HepG2 (cell line): Measurements from ENCODE around the gene ARMC5. TPM values are rescaled to one million over a fixed set of nuclear protein-coding genes. Genes with fewer than 3 reads are reported as not detected.

Experiments
- AGO2 ChIP-seq: fragments of 200-400 bp; formaldehyde crosslinking; optimal IDR thresholded peaks from 2 replicates; pipeline ENCODE3; 2017; ENCODE audit warnings: mild to moderate bottlenecking, low read depth, low read length, moderate library complexity
- ATF6 ChIP-seq: sonication (generic); formaldehyde crosslinking; conservative IDR thresholded peaks from 2 replicates; pipeline ENCODE4 v1.4.0; 2020; ENCODE audit warnings: missing genetic modification reagents
- CREB1 ChIP-seq, 2 experiments: fragments of 450-650 bp in 1 of 2; IDR thresholded peaks; 2 replicates each; pipeline ENCODE4 v1.6.1; 2016 to 2017; ENCODE audit warnings: control low read depth in 1 of 2, mild to moderate bottlenecking in 1 of 2, missing compliant biosample characterization in 1 of 2, missing genetic modification characterization in 1 of 2
- DMTF1 ChIP-seq: sonication (generic); formaldehyde crosslinking; IDR thresholded peaks from 2 replicates; pipeline ENCODE4 v1.4.0; 2020; ENCODE audit warnings: mild to moderate bottlenecking, missing genetic modification reagents
- EED ChIP-seq: sonication (generic); formaldehyde crosslinking; IDR thresholded peaks from 2 replicates; pipeline ENCODE4 v1.5.0; 2020; ENCODE audit warnings: mild to moderate bottlenecking, missing genetic modification reagents
- HNF1B ChIP-seq: sonication (generic); formaldehyde crosslinking; IDR thresholded peaks from 2 replicates; pipeline ENCODE4 v1.5.1; 2020; ENCODE audit warnings: mild to moderate bottlenecking, moderate library complexity, missing genetic modification reagents
- KLF15 ChIP-seq: sonication (generic); formaldehyde crosslinking; IDR thresholded peaks from 2 replicates; pipeline ENCODE4 v1.8.1; 2023; ENCODE audit warnings: borderline replicate concordance, mild to moderate bottlenecking, inconsistent platforms, missing genetic modification reagents, mixed read lengths
- MEIS1 ChIP-seq: sonication (generic); formaldehyde crosslinking; IDR thresholded peaks from 2 replicates; pipeline ENCODE4 v1.9.0; 2021; ENCODE audit warnings: mild to moderate bottlenecking, missing genetic modification reagents, moderate library complexity, borderline replicate concordance
- MTF2 ChIP-seq: sonication (generic); formaldehyde crosslinking; IDR thresholded peaks from 2 replicates; pipeline ENCODE4 v1.5.0; 2020; ENCODE audit warnings: missing genetic modification reagents, borderline replicate concordance
- NPAS2 ChIP-seq: sonication (generic); formaldehyde crosslinking; IDR thresholded peaks from 2 replicates; pipeline ENCODE4 v1.8.0; 2022; ENCODE audit warnings: mild to moderate bottlenecking, missing genetic modification reagents, borderline replicate concordance
- PHF21A ChIP-seq: sonication (generic); formaldehyde crosslinking; IDR thresholded peaks from 2 replicates; pipeline ENCODE4 v1.5.0; 2020; ENCODE audit warnings: mild to moderate bottlenecking, missing genetic modification reagents
- PITX1 ChIP-seq: sonication (generic); formaldehyde crosslinking; IDR thresholded peaks from 2 replicates; pipeline ENCODE4 v1.5.1; 2020; ENCODE audit warnings: mild to moderate bottlenecking, missing genetic modification reagents
- POLR2AphosphoS5 ChIP-seq: IDR thresholded peaks from 2 replicates; pipeline ENCODE4 v1.6.1; 2012; ENCODE audit warnings: low read depth, low read length
- RFX3 ChIP-seq: IDR thresholded peaks from 2 replicates; pipeline ENCODE4 v1.6.1; 2016; ENCODE audit warnings: missing biosample characterization, missing genetic modification reagents
- SIN3A ChIP-seq: IDR thresholded peaks from 2 replicates; pipeline ENCODE4 v1.6.1; 2011; ENCODE audit warnings: low read depth, mild to moderate bottlenecking, control low read depth, low read length, borderline replicate concordance
- TARDBP ChIP-seq: sonication (generic); formaldehyde crosslinking; IDR thresholded peaks from 2 replicates; pipeline ENCODE4 v1.8.0; 2022; ENCODE audit warnings: mild to moderate bottlenecking, missing genetic modification reagents
- ZNF678 ChIP-seq: sonication (generic); formaldehyde crosslinking; IDR thresholded peaks from 2 replicates; pipeline ENCODE4 v1.4.0; 2020; ENCODE audit warnings: mild to moderate bottlenecking, missing genetic modification reagents
- ZNF780A ChIP-seq: sonication (generic); formaldehyde crosslinking; IDR thresholded peaks from 2 replicates; pipeline ENCODE4 v1.8.0; 2022; ENCODE audit warnings: mild to moderate bottlenecking, missing genetic modification reagents, moderate library complexity
- ZNF883 ChIP-seq: sonication (generic); formaldehyde crosslinking; IDR thresholded peaks from 2 replicates; pipeline ENCODE4 v1.5.1; 2020; ENCODE audit warnings: mild to moderate bottlenecking, missing genetic modification reagents; ENCODE audit errors: not compliant biosample characterization
- polyA plus RNA-seq, 8 experiments: library from polyadenylated mRNA; depleted of rRNA in 3 of 8; stranded (reverse) in 7 of 8; unstranded in 1 of 8; fragments of >200 nt; fragmentation: Illumina TruSeq in 4 of 8; extraction: Trizol in 4 of 8; gene quantifications; 2 replicates each; pipeline versions ENCODE4 v1.2.1 to v1.2.3, GENCODE V29; 2011 to 2016; ENCODE audit warnings: low read depth in 4 of 8, missing spikeins in 1 of 8, mixed read lengths in 1 of 8; ENCODE audit not compliant: insufficient read depth in 1 of 8
- total RNA-seq, 5 experiments: library from RNA; depleted of rRNA; stranded (reverse); fragments of >200 nt; fragmentation: Illumina TruSeq; extraction: Trizol; gene quantifications; 2 replicates each; pipeline ENCODE4 v1.2.3, GENCODE V29; 2016; ENCODE audit warnings: low read depth in 1 of 5

ARMC5 gene
- total and polyA plus RNA-seq, 2 of the 13 experiments (the other 11 are each of a cell fraction or from before 2014, with no cell fraction given) = 10.8 to 22.3 TPM

GRCh38 chr16:31476303-31477219 lies 17.3 kb downstream of the ARMC5 start (continued):
- TF ChIP-seq HNF1B (CRISPR knock-in tag) (peak; percentile 52; the same call in 1 of the 2 replicates), POLR2AphosphoS5 (peak; percentile 63), PHF21A (CRISPR knock-in tag) (no peak), MTF2 (CRISPR knock-in tag) (no peak), AGO2 (peak; percentile 43), ATF6 (CRISPR knock-in tag) (no peak), PITX1 (CRISPR knock-in tag) (no peak), ZNF883 (CRISPR knock-in tag) (peak; percentile 17), ZNF780A (no peak), ZNF678 (CRISPR knock-in tag) (no peak), CREB1 (IDR thresholded peaks at IDR 0.05) (no peak), CREB1 (CRISPR knock-in tag; IDR thresholded peaks at IDR 0.05) (no peak), MEIS1 (CRISPR knock-in tag) (no peak), TARDBP (CRISPR knock-in tag) (peak; percentile 19; the same call in 1 of the 2 replicates), EED (CRISPR knock-in tag) (peak; percentile 84; the same call in 1 of the 2 replicates), KLF15 (CRISPR knock-in tag) (no peak), RFX3 (CRISPR knock-in tag) (no peak), DMTF1 (CRISPR knock-in tag) (no peak), NPAS2 (CRISPR knock-in tag) (no peak), SIN3A (peak; percentile 33; the same call in 1 of the 2 replicates)
